HepG2 (cell line): ENCODE measurements around the gene ZBTB32. TPM values are rescaled to one million over a fixed set of nuclear protein-coding genes. Genes with fewer than 3 reads are reported as not detected.

Experiments
- ARID2 ChIP-seq: sonication (generic); formaldehyde crosslinking; IDR thresholded peaks from 2 replicates; pipeline ENCODE4 v1.8.1; 2022; ENCODE audit warnings: mild to moderate bottlenecking, missing genetic modification reagents, borderline replicate concordance
- BCL6 ChIP-seq: IDR thresholded peaks from 2 replicates; pipeline ENCODE4 v1.6.1; 2016; ENCODE audit warnings: missing genetic modification reagents, missing compliant biosample characterization
- BORCS8-MEF2B ChIP-seq: sonication (generic); formaldehyde crosslinking; IDR thresholded peaks from 2 replicates; pipeline ENCODE4 v1.8.0; 2022; ENCODE audit warnings: mild to moderate bottlenecking, missing genetic modification reagents
- ELF1 ChIP-seq: sonication (generic); formaldehyde crosslinking; IDR thresholded peaks from 2 replicates; pipeline ENCODE4 v1.4.0; 2020; ENCODE audit warnings: missing genetic modification reagents
- HNRNPUL1 ChIP-seq: fragments of 200-400 bp; formaldehyde crosslinking; IDR thresholded peaks from 2 replicates; pipeline ENCODE4 v1.6.1; 2017; ENCODE audit warnings: low read depth, mild to moderate bottlenecking, low read length, moderate library complexity
- HOXA5 ChIP-seq: sonication (generic); formaldehyde crosslinking; IDR thresholded peaks from 2 replicates; pipeline ENCODE4 v1.4.0; 2020; ENCODE audit warnings: missing genetic modification reagents
- KAT2B ChIP-seq: fragments of 150-350 bp; IDR thresholded peaks from 2 replicates; pipeline ENCODE4 v1.6.1; 2014; ENCODE audit warnings: low read depth, low read length, borderline replicate concordance
- NFKBIZ ChIP-seq: IDR thresholded peaks from 2 replicates; pipeline ENCODE4 v1.6.1; 2018; ENCODE audit warnings: missing genetic modification reagents, missing compliant biosample characterization
- PHF8 ChIP-seq: sonication (generic); formaldehyde crosslinking; IDR thresholded peaks from 2 replicates; pipeline ENCODE4 v1.5.0; 2020; ENCODE audit warnings: missing genetic modification reagents
- REXO4 ChIP-seq: sonication (generic); formaldehyde crosslinking; IDR thresholded peaks from 2 replicates; pipeline ENCODE4 v1.8.0; 2022; ENCODE audit warnings: missing genetic modification reagents, mild to moderate bottlenecking, borderline replicate concordance
- TAF1 ChIP-seq: sonication (generic); formaldehyde crosslinking; IDR thresholded peaks from 2 replicates; pipeline ENCODE4 v1.4.0; 2020; ENCODE audit warnings: missing genetic modification reagents
- ZNF232 ChIP-seq: sonication (generic); formaldehyde crosslinking; IDR thresholded peaks from 2 replicates; pipeline ENCODE4 v1.4.0; 2020; ENCODE audit warnings: missing genetic modification reagents, borderline replicate concordance
- ZNF256 ChIP-seq: sonication (generic); formaldehyde crosslinking; conservative IDR thresholded peaks from 2 replicates; pipeline ENCODE4 v1.4.0; 2020; ENCODE audit warnings: missing genetic modification reagents
- ZNF577 ChIP-seq: sonication (generic); formaldehyde crosslinking; IDR thresholded peaks from 2 replicates; pipeline ENCODE4 v1.4.0; 2020; ENCODE audit warnings: mild to moderate bottlenecking, low read depth, missing genetic modification reagents, borderline replicate concordance
- ZNF761 ChIP-seq: sonication (generic); formaldehyde crosslinking; conservative IDR thresholded peaks from 2 replicates; pipeline ENCODE4 v1.4.0; 2020; ENCODE audit warnings: mild to moderate bottlenecking, missing genetic modification reagents
- polyA plus RNA-seq, 8 experiments: library from polyadenylated mRNA; depleted of rRNA in 3 of 8; stranded (reverse) in 7 of 8; unstranded in 1 of 8; fragments of >200 nt; fragmentation: Illumina TruSeq in 4 of 8; extraction: Trizol in 4 of 8; gene quantifications; 2 replicates each; pipeline versions ENCODE4 v1.2.1 to v1.2.3, GENCODE V29; 2011 to 2016; ENCODE audit warnings: low read depth in 4 of 8, missing spikeins in 1 of 8, mixed read lengths in 1 of 8; ENCODE audit not compliant: insufficient read depth in 1 of 8
- total RNA-seq, 5 experiments: library from RNA; depleted of rRNA; stranded (reverse); fragments of >200 nt; fragmentation: Illumina TruSeq; extraction: Trizol; gene quantifications; 2 replicates each; pipeline ENCODE4 v1.2.3, GENCODE V29; 2016; ENCODE audit warnings: low read depth in 1 of 5
- TF ChIP-seq, protein P1 (sequence below): sonication (generic); formaldehyde crosslinking; IDR thresholded peaks from 2 replicates; pipeline ENCODE4 v1.9.0; 2021; ENCODE audit warnings: mild to moderate bottlenecking, missing genetic modification reagents
- TF ChIP-seq, protein P2 (sequence below): IDR thresholded peaks from 2 replicates; pipeline ENCODE4 v1.6.1; 2016; ENCODE audit warnings: mild to moderate bottlenecking
- TF ChIP-seq, protein P3 (sequence below): sonication (generic); formaldehyde crosslinking; IDR thresholded peaks from 2 replicates; pipeline ENCODE4 v1.9.0; 2022; ENCODE audit warnings: missing genetic modification reagents, mild to moderate bottlenecking, borderline replicate concordance
- TF ChIP-seq, protein P4 (sequence below): sonication (generic); formaldehyde crosslinking; IDR thresholded peaks from 2 replicates; pipeline ENCODE4 v1.9.0; 2021; ENCODE audit warnings: missing genetic modification reagents, mild to moderate bottlenecking, borderline replicate concordance

The ZBTB32 gene
- total and polyA plus RNA-seq, 2 of the 13 experiments (the other 11 are each of a cell fraction or from before 2014, with no cell fraction given) = not detected

DNA sequence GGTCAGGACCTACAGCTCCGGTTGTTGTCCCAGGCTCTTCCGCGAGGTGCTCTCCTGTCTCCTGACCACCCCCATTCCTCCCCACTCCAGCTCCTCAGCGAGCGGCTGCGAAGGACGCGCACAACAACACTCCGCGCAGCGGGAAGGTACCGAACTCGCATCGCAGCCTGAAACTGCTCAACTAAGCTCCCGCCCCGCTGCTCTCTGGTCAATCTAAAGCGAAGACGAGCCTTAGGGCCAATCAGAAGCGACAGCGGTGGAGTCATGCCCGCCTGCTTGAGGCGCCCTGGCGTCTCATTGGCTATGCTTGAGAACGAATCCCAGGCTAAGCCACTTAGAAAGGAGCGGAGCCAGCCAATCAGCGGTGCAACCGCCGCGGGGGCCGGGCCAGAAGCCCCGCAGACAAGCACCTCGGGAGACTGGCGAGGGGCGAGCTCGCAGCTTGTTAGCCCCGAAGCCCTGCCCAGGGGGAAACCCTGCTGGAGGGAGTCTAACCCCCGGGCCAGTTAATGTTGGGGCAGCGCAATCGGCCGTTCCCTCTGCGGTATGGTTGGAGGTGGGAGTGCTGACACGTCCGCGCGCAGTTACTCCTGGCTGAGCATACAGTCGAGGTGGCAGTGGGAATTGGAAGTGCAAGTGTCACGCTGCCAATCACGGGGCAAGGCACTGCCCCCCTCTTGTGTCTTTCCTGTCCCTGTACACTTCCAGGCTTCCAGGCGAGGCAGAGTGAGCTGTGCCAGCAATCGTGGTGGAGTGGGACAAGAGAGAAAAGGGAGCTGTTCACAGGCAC is 1.9 kb upstream of the ZBTB32 start (continued):
- TF ChIP-seq, protein P1, sequence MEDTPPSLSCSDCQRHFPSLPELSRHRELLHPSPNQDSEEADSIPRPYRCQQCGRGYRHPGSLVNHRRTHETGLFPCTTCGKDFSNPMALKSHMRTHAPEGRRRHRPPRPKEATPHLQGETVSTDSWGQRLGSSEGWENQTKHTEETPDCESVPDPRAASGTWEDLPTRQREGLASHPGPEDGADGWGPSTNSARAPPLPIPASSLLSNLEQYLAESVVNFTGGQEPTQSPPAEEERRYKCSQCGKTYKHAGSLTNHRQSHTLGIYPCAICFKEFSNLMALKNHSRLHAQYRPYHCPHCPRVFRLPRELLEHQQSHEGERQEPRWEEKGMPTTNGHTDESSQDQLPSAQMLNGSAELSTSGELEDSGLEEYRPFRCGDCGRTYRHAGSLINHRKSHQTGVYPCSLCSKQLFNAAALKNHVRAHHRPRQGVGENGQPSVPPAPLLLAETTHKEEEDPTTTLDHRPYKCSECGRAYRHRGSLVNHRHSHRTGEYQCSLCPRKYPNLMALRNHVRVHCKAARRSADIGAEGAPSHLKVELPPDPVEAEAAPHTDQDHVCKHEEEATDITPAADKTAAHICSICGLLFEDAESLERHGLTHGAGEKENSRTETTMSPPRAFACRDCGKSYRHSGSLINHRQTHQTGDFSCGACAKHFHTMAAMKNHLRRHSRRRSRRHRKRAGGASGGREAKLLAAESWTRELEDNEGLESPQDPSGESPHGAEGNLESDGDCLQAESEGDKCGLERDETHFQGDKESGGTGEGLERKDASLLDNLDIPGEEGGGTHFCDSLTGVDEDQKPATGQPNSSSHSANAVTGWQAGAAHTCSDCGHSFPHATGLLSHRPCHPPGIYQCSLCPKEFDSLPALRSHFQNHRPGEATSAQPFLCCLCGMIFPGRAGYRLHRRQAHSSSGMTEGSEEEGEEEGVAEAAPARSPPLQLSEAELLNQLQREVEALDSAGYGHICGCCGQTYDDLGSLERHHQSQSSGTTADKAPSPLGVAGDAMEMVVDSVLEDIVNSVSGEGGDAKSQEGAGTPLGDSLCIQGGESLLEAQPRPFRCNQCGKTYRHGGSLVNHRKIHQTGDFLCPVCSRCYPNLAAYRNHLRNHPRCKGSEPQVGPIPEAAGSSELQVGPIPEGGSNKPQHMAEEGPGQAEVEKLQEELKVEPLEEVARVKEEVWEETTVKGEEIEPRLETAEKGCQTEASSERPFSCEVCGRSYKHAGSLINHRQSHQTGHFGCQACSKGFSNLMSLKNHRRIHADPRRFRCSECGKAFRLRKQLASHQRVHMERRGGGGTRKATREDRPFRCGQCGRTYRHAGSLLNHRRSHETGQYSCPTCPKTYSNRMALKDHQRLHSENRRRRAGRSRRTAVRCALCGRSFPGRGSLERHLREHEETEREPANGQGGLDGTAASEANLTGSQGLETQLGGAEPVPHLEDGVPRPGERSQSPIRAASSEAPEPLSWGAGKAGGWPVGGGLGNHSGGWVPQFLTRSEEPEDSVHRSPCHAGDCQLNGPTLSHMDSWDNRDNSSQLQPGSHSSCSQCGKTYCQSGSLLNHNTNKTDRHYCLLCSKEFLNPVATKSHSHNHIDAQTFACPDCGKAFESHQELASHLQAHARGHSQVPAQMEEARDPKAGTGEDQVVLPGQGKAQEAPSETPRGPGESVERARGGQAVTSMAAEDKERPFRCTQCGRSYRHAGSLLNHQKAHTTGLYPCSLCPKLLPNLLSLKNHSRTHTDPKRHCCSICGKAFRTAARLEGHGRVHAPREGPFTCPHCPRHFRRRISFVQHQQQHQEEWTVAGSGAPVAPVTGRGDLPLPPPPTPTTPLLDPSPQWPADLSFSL = no peak
- TF ChIP-seq ZNF232 (CRISPR knock-in tag) = no peak
- TF ChIP-seq BORCS8-MEF2B = peak; percentile 66
- TF ChIP-seq, protein P2, sequence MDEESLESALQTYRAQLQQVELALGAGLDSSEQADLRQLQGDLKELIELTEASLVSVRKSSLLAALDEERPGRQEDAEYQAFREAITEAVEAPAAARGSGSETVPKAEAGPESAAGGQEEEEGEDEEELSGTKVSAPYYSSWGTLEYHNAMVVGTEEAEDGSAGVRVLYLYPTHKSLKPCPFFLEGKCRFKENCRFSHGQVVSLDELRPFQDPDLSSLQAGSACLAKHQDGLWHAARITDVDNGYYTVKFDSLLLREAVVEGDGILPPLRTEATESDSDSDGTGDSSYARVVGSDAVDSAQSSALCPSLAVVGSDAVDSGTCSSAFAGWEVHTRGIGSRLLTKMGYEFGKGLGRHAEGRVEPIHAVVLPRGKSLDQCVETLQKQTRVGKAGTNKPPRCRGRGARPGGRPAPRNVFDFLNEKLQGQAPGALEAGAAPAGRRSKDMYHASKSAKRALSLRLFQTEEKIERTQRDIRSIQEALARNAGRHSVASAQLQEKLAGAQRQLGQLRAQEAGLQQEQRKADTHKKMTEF (CRISPR knock-in tag) = peak; percentile 43
- TF ChIP-seq HOXA5 (CRISPR knock-in tag) = no peak
- TF ChIP-seq, protein P3, sequence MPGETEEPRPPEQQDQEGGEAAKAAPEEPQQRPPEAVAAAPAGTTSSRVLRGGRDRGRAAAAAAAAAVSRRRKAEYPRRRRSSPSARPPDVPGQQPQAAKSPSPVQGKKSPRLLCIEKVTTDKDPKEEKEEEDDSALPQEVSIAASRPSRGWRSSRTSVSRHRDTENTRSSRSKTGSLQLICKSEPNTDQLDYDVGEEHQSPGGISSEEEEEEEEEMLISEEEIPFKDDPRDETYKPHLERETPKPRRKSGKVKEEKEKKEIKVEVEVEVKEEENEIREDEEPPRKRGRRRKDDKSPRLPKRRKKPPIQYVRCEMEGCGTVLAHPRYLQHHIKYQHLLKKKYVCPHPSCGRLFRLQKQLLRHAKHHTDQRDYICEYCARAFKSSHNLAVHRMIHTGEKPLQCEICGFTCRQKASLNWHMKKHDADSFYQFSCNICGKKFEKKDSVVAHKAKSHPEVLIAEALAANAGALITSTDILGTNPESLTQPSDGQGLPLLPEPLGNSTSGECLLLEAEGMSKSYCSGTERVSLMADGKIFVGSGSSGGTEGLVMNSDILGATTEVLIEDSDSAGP (CRISPR knock-in tag) = peak; percentile 84; the same call in 1 of the 2 replicates
- no peak for TF ChIP-seq ZNF761 (CRISPR knock-in tag)
- TF ChIP-seq REXO4 (CRISPR knock-in tag) = no peak
- TF ChIP-seq, protein P4, sequence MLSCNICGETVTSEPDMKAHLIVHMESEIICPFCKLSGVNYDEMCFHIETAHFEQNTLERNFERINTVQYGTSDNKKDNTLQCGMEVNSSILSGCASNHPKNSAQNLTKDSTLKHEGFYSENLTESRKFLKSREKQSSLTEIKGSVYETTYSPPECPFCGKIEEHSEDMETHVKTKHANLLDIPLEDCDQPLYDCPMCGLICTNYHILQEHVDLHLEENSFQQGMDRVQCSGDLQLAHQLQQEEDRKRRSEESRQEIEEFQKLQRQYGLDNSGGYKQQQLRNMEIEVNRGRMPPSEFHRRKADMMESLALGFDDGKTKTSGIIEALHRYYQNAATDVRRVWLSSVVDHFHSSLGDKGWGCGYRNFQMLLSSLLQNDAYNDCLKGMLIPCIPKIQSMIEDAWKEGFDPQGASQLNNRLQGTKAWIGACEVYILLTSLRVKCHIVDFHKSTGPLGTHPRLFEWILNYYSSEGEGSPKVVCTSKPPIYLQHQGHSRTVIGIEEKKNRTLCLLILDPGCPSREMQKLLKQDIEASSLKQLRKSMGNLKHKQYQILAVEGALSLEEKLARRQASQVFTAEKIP = no peak
- no peak for TF ChIP-seq NFKBIZ (CRISPR knock-in tag)
- peak; percentile 51; the same call in 1 of the 2 replicates for TF ChIP-seq TAF1 (CRISPR knock-in tag)
- no peak for TF ChIP-seq HNRNPUL1
- TF ChIP-seq KAT2B = no peak
- TF ChIP-seq BCL6 (CRISPR knock-in tag) = no peak
- TF ChIP-seq ZNF577 (CRISPR knock-in tag) = no peak
- TF ChIP-seq ZNF256 (CRISPR knock-in tag) = no peak
- peak; percentile 77 for TF ChIP-seq PHF8 (CRISPR knock-in tag)
- TF ChIP-seq ELF1 (CRISPR knock-in tag) = no peak; the same call in 1 of the 2 replicates
- TF ChIP-seq ARID2 (CRISPR knock-in tag) = no peak
